Lung (tissue), 12 donors: ENCODE data around the gene TBC1D25. TPM values are rescaled to one million over a fixed set of nuclear protein-coding genes. Genes with fewer than 3 reads are reported as not detected.

Experiments used
- ATAC-seq: fragments of 200-7000 bp; cut with Tn5 transposase; one replicate; pipeline ENCODE4 v1.9.1; 2020; ENCODE audit warnings: moderate number of reproducible peaks; ENCODE audit not compliant: insufficient read depth, low FRiP score
- DNase-seq, 3 donors: peaks; one replicate each; pipeline ENCODE4 v3.0.0-alpha.2; 2013 to 2017
- H3K27ac ChIP-seq, 2 donors: one replicate each; pipeline ENCODE4 v1.5.1; 2013; ENCODE audit warnings: mild to moderate bottlenecking in 2 of 2, moderate library complexity in 2 of 2, control low read depth in 1 of 2, inconsistent platforms in 1 of 2, low read depth in 1 of 2, low read length in 1 of 2
- H3K27me3 ChIP-seq, 3 donors: one replicate each; pipeline ENCODE4 v1.5.1; 2013; ENCODE audit warnings: low read length in 2 of 3; ENCODE audit not compliant: control insufficient read depth in 3 of 3, insufficient read depth in 3 of 3
- H3K36me3 ChIP-seq, 4 donors: one replicate each; pipeline ENCODE4 v1.5.1; 2013; ENCODE audit warnings: low read length in 4 of 4, mild to moderate bottlenecking in 1 of 4, moderate library complexity in 1 of 4; ENCODE audit not compliant: control insufficient read depth in 4 of 4, insufficient read depth in 4 of 4
- H3K4me1 ChIP-seq, 5 donors: one replicate each; pipeline ENCODE4 v1.5.1; 2013; ENCODE audit warnings: low read length in 5 of 5, mild to moderate bottlenecking in 2 of 5, moderate library complexity in 1 of 5; ENCODE audit not compliant: control insufficient read depth in 5 of 5, insufficient read depth in 5 of 5
- H3K4me3 ChIP-seq: one replicate; pipeline ENCODE4 v1.5.1; 2013; ENCODE audit warnings: mild to moderate bottlenecking, control low read depth, moderate library complexity
- H3K9ac ChIP-seq, 2 donors: one replicate each; pipeline ENCODE4 v1.5.1; 2013; ENCODE audit warnings: low read length in 2 of 2, control low read depth in 1 of 2; ENCODE audit not compliant: insufficient read depth in 1 of 2
- H3K9me3 ChIP-seq, 4 donors: one replicate each; pipeline ENCODE4 v1.5.1; 2013; ENCODE audit warnings: low read length in 3 of 4, mild to moderate bottlenecking in 1 of 4, moderate library complexity in 1 of 4; ENCODE audit not compliant: control insufficient read depth in 4 of 4, insufficient read depth in 3 of 4
- WGBS, 2 donors: extraction: QIAGEN DNeasy Blood & Tissue Kit; methylation state at CpG; one replicate each; pipeline ENCODE4 v1.1.7; 2013; 5-methylcytosine and 5-hydroxymethylcytosine counted together
- polyA plus RNA-seq, 2 donors: library from polyadenylated mRNA; stranded (reverse); fragments of 200-250 nt; gene quantifications; one replicate each; pipeline ENCODE4 v1.2.1, GENCODE V29; 2013
- total RNA-seq, 2 donors: library from RNA; depleted of rRNA in 1 of 2; stranded (reverse); fragments of >200 nt in 1 of 2; gene quantifications; one replicate each; pipeline ENCODE4 v1.2.1, GENCODE V29; 2014 to 2021
- TF ChIP-seq, protein P1 (sequence below): IDR thresholded peaks from 2 replicates; pipeline ENCODE4 v1.5.1; 2012; ENCODE audit warnings: mild to moderate bottlenecking; ENCODE audit errors: control extremely low read depth, extremely low read depth
- donor health status: control.
- donor health status: control.
- donor health status: Bipolar disorder and iron deficiency.
- donor health status: healthy.
- donor health status: DM: yes; HTN: yes; CAD: no.

TBC1D25 gene
- total and polyA plus RNA-seq, 4 donors, result 5.6 to 15.2 (median 10.1) TPM

DNA sequence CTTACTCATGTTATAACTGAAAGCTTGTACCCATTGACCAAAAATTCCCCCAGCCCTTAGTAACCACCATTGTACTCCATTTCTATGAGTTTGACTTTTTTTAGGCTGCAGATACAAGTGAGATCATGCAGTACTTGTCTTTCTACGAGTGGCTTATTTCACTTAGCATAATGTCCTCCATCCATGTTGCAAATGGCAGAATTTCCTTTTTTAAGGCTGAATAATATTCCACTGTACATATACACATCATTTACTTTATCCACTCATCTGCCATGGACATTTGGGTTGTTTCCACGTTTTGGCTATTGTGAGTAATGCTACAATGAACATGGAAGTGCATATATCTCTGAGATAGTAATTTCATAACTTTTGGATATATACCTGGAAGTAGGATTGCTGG is 45.2 kb downstream of the TBC1D25 start:
- peaks cover 0 to 2% (median 0%) of the 10 kb centered on the region in 5 donors for H3K4me1 ChIP-seq
- no peak overlapping the region for H3K4me3 ChIP-seq
- WGBS, 2 donors, result 49 to 77% methylated on average over 2 of the region's 2 CpGs
- no peaks in the 10 kb centered on the region for H3K27me3 ChIP-seq
- ATAC-seq (no peak), DNase-seq (no peak)
- no peaks in the 10 kb centered on the region for H3K9me3 ChIP-seq
- peaks cover 0 to 4% (median 0%) of the 10 kb centered on the region in 4 donors for H3K36me3 ChIP-seq
- no peak overlapping the region for H3K27ac ChIP-seq
- TF ChIP-seq, protein P1, sequence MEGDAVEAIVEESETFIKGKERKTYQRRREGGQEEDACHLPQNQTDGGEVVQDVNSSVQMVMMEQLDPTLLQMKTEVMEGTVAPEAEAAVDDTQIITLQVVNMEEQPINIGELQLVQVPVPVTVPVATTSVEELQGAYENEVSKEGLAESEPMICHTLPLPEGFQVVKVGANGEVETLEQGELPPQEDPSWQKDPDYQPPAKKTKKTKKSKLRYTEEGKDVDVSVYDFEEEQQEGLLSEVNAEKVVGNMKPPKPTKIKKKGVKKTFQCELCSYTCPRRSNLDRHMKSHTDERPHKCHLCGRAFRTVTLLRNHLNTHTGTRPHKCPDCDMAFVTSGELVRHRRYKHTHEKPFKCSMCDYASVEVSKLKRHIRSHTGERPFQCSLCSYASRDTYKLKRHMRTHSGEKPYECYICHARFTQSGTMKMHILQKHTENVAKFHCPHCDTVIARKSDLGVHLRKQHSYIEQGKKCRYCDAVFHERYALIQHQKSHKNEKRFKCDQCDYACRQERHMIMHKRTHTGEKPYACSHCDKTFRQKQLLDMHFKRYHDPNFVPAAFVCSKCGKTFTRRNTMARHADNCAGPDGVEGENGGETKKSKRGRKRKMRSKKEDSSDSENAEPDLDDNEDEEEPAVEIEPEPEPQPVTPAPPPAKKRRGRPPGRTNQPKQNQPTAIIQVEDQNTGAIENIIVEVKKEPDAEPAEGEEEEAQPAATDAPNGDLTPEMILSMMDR, result no peak
- H3K9ac ChIP-seq, result no peak overlapping the region

DNA sequence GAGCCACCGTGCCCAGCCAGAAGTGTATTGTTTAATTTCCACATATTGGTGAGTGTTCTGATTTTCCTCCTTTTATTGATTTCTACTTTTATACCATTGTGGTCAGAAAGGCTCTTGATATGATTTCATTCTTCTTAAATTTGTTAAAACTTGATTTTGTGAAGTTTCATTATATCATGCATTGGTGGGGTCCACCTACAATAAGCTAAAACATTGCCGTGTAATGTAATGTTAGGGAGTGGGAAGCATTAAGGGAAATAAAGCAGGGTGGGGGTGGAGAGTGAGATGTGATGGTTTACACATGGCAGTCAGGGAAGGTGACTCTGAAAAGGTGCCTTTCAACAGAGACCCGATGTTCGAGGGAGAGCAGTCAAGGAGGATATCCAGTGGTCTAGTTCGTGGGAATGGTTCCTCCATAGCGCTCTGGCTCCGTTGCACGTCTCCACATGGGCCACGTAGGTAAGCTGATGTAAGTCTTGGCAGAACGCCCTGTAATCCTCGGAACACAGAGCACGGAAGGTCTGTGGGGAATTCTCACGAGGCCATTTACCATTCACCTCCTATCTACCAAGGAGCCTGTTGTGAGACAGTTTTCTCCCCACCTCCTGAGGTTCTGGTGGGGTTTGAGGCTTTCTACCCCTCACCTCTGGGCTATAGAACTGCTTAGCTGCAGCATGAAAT is 50.1 kb downstream of the TBC1D25 start:
- no peaks in the 10 kb centered on the region for H3K9me3 ChIP-seq
- no peaks in the 10 kb centered on the region for H3K36me3 ChIP-seq
- TF ChIP-seq, protein P1, result no peak
- H3K9ac ChIP-seq, result no peak overlapping the region
- no peaks in the 10 kb centered on the region for H3K27me3 ChIP-seq
- no peak for DNase-seq
- no peak for ATAC-seq
- no peak overlapping the region for H3K4me3 ChIP-seq
- H3K4me1 ChIP-seq, result peaks cover 0 to 7% (median 0%) of the 10 kb centered on the region in 5 donors
- H3K27ac ChIP-seq, result peak overlapping the region in 1 of 2 donors; percentile 88
- WGBS, 2 donors, result 71 to 77% methylated on average over 13 of the region's 13 CpGs

DNA sequence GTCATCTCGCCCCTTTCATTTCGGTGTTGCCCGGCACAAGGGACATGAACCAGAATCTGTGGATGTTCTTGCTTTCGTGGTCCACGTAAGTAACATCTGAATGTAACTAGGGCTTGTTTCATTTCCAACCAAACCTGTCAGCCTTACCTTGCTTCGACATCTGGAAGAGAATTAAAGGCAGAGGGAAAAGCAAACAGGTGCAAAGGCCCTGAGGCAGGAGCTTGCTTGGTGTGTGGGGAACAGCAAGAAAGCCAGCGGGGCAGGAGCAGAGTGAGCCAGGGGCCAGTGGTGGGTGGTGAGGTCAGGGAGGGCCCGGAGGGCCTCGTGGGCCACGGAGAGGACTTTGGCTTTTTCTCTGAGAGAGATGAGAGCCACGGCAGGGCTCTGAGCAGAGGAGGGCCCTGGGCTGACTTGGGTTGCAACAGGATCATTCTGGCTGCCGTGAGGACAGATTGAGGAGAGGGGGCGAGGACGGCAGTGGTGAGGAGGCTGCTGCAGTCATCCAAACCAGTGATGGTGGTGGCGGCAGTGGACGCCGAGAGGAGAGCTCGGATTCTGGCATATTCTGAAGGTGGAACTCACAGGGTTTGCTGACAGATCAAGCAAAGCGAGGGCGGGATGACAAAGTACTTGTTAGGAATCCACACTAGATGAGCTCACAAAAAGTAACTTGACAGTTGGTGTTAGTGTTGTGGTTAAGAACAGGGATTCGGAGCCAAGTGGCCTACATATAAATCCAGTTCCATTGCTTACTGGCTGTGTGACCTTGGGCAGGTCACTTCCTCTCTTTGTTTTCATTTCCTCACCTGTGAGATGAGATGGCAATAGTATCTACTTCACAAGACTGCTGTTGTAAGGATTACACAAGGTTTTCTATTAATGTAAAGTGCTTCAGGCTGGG is 50.9 kb downstream of the TBC1D25 start:
- WGBS, 2 donors, result 83 to 91% methylated on average over 19 to 21 of the region's 21 CpGs
- Histone ChIP-seq H3K4me3 (no peak overlapping the region), H3K27ac (peak overlapping the region; percentile 74 to 88), H3K9me3 (no peaks in the 10 kb centered on the region), H3K36me3 (no peaks in the 10 kb centered on the region), H3K4me1 (peaks cover 0 to 7% (median 0%) of the 10 kb centered on the region in 5 donors), H3K9ac (no peak overlapping the region), H3K27me3 (no peaks in the 10 kb centered on the region)
- TF ChIP-seq, protein P1, result no peak
- ATAC-seq, result no peak
- DNase-seq, result no peak
